ENCODE measurements around the gene PGBD5.

PGBD5 gene

GRCh38 chr1:230393722-230394121 lies 32.4 kb downstream of the PGBD5 start:
- H3K9ac ChIP-seq (ENCODE audit: low read length), result no peak overlapping the region
- no peaks in the 10 kb centered on the region for H3K4me1 ChIP-seq (ENCODE audit: low read length)
- no peak overlapping the region for H3K4me3 ChIP-seq (ENCODE audit: low read length)
- no peak overlapping the region for H3K27ac ChIP-seq (ENCODE audit: low read length)
- H3K79me2 ChIP-seq (ENCODE audit: low read length), result no peaks in the 10 kb centered on the region
- no peak for TF ChIP-seq CTCF (IDR thresholded peaks at IDR 0.05; ENCODE audit: low read depth, low read length)
- TF ChIP-seq EZH2phosphoT487 (IDR thresholded peaks at IDR 0.05; ENCODE audit: low read depth), result no peak
- H3K4me2 ChIP-seq (ENCODE audit: low read length), result no peak overlapping the region
- H3K27me3 ChIP-seq (ENCODE audit: low read depth, low read length), result 0 out of 2 replicates have a peak, but pooled peaks cover 7% of the 10 kb centered on the region
- no peak overlapping the region for H2AFZ ChIP-seq (ENCODE audit: low read depth, low read length)
- H4K20me1 ChIP-seq (ENCODE audit: insufficient read depth, low read length), result no peaks in the 10 kb centered on the region
- no peaks in the 10 kb centered on the region for H3K36me3 ChIP-seq (replicated peaks; ENCODE audit: low read depth, low read length)
- no peaks in the 10 kb centered on the region for H3K9me3 ChIP-seq (ENCODE audit: insufficient read depth, low read length)

GRCh38 chr1:230392920-230393521 lies 33.1 kb downstream of the PGBD5 start:
- Histone ChIP-seq H3K4me1 (ENCODE audit: low read length) (no peaks in the 10 kb centered on the region), H3K27me3 (ENCODE audit: low read depth, low read length) (0 out of 2 replicates have a peak, but pooled peaks cover 7% of the 10 kb centered on the region), H2AFZ (ENCODE audit: low read depth, low read length) (no peak overlapping the region), H3K79me2 (ENCODE audit: low read length) (no peaks in the 10 kb centered on the region), H4K20me1 (ENCODE audit: insufficient read depth, low read length) (no peaks in the 10 kb centered on the region), H3K4me2 (ENCODE audit: low read length) (no peak overlapping the region), H3K9ac (ENCODE audit: low read length) (no peak overlapping the region), H3K9me3 (ENCODE audit: insufficient read depth, low read length) (no peaks in the 10 kb centered on the region), H3K36me3 (replicated peaks; ENCODE audit: low read depth, low read length) (no peaks in the 10 kb centered on the region), H3K27ac (ENCODE audit: low read length) (no peak overlapping the region), H3K4me3 (ENCODE audit: low read length) (no peak overlapping the region)
- TF ChIP-seq EZH2phosphoT487 (IDR thresholded peaks at IDR 0.05; ENCODE audit: low read depth) (no peak), CTCF (IDR thresholded peaks at IDR 0.05; ENCODE audit: low read depth, low read length) (no peak)

DNA sequence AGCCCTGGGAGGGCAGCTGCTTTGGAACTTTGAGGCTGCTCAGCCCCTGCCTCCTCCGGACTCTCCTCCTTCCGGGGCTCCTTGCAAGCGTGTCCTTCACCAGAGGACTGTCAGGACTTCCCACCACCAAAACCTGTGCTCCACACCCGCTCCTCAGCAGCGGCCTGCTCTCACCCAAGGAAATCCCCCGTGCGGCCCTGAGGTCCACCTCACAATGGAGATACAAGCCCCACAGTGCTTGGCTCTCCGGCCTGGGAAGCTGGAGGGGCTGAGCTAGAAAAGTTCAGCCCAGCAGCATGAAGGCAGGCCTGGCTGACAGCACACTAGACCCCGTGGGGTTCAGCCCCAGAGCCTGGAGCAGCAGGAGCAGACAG lies 33.6 kb downstream of the PGBD5 start:
- Histone ChIP-seq H3K27me3 (ENCODE audit: low read depth, low read length) (0 out of 2 replicates have a peak, but pooled peaks cover 7% of the 10 kb centered on the region), H3K4me1 (ENCODE audit: low read length) (no peaks in the 10 kb centered on the region), H3K4me2 (ENCODE audit: low read length) (no peak overlapping the region), H2AFZ (ENCODE audit: low read depth, low read length) (no peak overlapping the region), H3K27ac (ENCODE audit: low read length) (no peak overlapping the region), H3K36me3 (replicated peaks; ENCODE audit: low read depth, low read length) (no peaks in the 10 kb centered on the region), H3K4me3 (ENCODE audit: low read length) (no peak overlapping the region), H3K79me2 (ENCODE audit: low read length) (no peaks in the 10 kb centered on the region), H3K9ac (ENCODE audit: low read length) (no peak overlapping the region), H3K9me3 (ENCODE audit: insufficient read depth, low read length) (no peaks in the 10 kb centered on the region), H4K20me1 (ENCODE audit: insufficient read depth, low read length) (no peaks in the 10 kb centered on the region)
- TF ChIP-seq CTCF (IDR thresholded peaks at IDR 0.05; ENCODE audit: low read depth, low read length) (no peak), EZH2phosphoT487 (IDR thresholded peaks at IDR 0.05; ENCODE audit: low read depth) (no peak)

DNA sequence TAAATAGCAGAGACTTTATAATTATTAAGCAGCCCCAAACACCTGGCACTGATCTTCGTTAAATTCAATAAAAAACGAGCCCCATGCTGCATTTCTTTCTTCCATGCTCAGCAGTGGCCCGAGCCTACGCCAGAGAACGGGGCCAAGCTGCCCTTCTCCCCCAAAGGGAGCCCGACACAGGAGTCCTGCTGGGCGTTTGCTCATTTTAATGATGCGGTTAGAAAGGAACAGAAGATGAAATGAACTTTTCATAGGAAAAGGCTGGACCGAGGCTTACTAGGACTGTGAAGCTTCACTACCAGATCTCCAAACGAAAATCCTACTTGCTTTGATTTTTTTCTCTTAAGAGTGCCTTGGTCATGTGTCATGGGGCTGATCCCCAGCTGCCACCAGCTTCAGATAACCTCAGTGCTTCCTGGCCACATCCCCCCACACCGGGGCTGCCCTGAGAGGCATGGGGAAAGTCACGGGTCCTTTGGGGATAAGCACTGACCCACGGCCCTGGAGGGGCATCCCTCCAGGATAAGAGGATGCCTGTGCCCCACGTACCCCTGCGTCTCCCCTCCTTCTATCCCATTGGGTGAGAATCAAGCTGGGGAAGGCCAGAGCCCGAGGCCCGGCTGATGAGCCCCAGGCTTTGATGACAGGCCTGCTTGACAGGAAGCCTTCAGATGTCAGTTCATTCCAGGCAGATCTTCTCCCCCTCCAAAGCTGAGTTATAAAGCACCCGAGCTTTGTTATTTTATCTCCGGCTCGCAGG lies 34.2 kb downstream of the PGBD5 start:
- peaks cover 7% of the 10 kb centered on the region; the same call in 1 of the 2 replicates for H3K27me3 ChIP-seq (ENCODE audit: low read depth, low read length)
- no peaks in the 10 kb centered on the region for H4K20me1 ChIP-seq (ENCODE audit: insufficient read depth, low read length)
- H3K27ac ChIP-seq (ENCODE audit: low read length), result no peak overlapping the region
- H3K9me3 ChIP-seq (ENCODE audit: insufficient read depth, low read length), result no peaks in the 10 kb centered on the region
- no peaks in the 10 kb centered on the region for H3K79me2 ChIP-seq (ENCODE audit: low read length)
- TF ChIP-seq EZH2phosphoT487 (IDR thresholded peaks at IDR 0.05; ENCODE audit: low read depth), result no peak
- no peak for TF ChIP-seq CTCF (IDR thresholded peaks at IDR 0.05; ENCODE audit: low read depth, low read length)
- no peaks in the 10 kb centered on the region for H3K4me1 ChIP-seq (ENCODE audit: low read length)
- no peak overlapping the region for H2AFZ ChIP-seq (ENCODE audit: low read depth, low read length)
- H3K4me2 ChIP-seq (ENCODE audit: low read length), result no peak overlapping the region
- H3K9ac ChIP-seq (ENCODE audit: low read length), result no peak overlapping the region
- H3K36me3 ChIP-seq (replicated peaks; ENCODE audit: low read depth, low read length), result no peaks in the 10 kb centered on the region
- H3K4me3 ChIP-seq (ENCODE audit: low read length), result no peak overlapping the region
